Activated CD8-positive, alpha-beta memory T cell treated with anti-CD3 and anti-CD28 coated beads for 24 hours (primary cell): Measurements from ENCODE around the gene POT1.
"Not testable (repeated sequence)": the region's sequence is repeated elsewhere in the genome, so short reads cannot be mapped to it uniquely, and the experiment has no call there.

Experiments used
- DNase-seq: peaks from one replicate; pipeline ENCODE4 v3.0.0-alpha.2; 2020

POT1 gene

GRCh38 chr7:124929467-124930172 is at the start of gene POT1:
TSS of gene POT1 (minus strand) at chr7:124929825. CDS start at chr7:124897173, 32,652 bp downstream.
- peak; percentile 98 for DNase-seq

- DNase-seq: not testable (repeated sequence)
These were observed 45.5 kb upstream of the POT1 start for GRCh38 chr7:124975131-124975530.

- no peak for DNase-seq
These were observed 35.9 kb upstream of the POT1 start for GRCh38 chr7:124965553-124965952.

- no peak for DNase-seq
These were observed 30.1 kb upstream of the POT1 start for GRCh38 chr7:124959676-124960075.

- not testable (repeated sequence) for DNase-seq
These were observed 28.3 kb upstream of the POT1 start for GRCh38 chr7:124957952-124958351.

- no peak for DNase-seq
These were observed 26.5 kb upstream of the POT1 start for GRCh38 chr7:124956160-124956559.

GRCh38 chr7:124954790-124955189 is 25.2 kb upstream of the POT1 start:
- no peak for DNase-seq

- DNase-seq: no peak
These were observed 16.1 kb upstream of the POT1 start for GRCh38 chr7:124945680-124946079.

GRCh38 chr7:124943472-124943871 is 13.8 kb upstream of the POT1 start:
- no peak for DNase-seq

- DNase-seq: no peak
These were observed 12.8 kb upstream of the POT1 start for GRCh38 chr7:124942399-124942798.

GRCh38 chr7:124940306-124940705 is 10.7 kb upstream of the POT1 start:
- DNase-seq: no peak

- no peak for DNase-seq
These were observed 8.5 kb upstream of the POT1 start for GRCh38 chr7:124938128-124938527.

- no peak for DNase-seq
These were observed 7.5 kb upstream of the POT1 start for GRCh38 chr7:124937076-124937475.

- no peak for DNase-seq
These were observed 5.2 kb upstream of the POT1 start for GRCh38 chr7:124934841-124935240.

- DNase-seq: no peak
These were observed 1.3 kb upstream of the POT1 start for GRCh38 chr7:124930655-124931597.

- no peak for DNase-seq
These were observed 573 bp upstream of the POT1 start for GRCh38 chr7:124930173-124930623.

GRCh38 chr7:124924906-124925305 is 4.7 kb downstream of the POT1 start:
- no peak for DNase-seq

- no peak for DNase-seq
These were observed 7.4 kb downstream of the POT1 start for GRCh38 chr7:124922200-124922599.

- DNase-seq: no peak
These were observed 9.8 kb downstream of the POT1 start for GRCh38 chr7:124919841-124920240.

- DNase-seq: no peak
These were observed 11.0 kb downstream of the POT1 start for GRCh38 chr7:124918662-124919061.

- DNase-seq: no peak
These were observed 14.4 kb downstream of the POT1 start for GRCh38 chr7:124915242-124915641.

- no peak for DNase-seq
These were observed 15.3 kb downstream of the POT1 start for GRCh38 chr7:124914298-124914697.

GRCh38 chr7:124912972-124913371 is 16.7 kb downstream of the POT1 start:
- no peak for DNase-seq

GRCh38 chr7:124909808-124910207 is 19.8 kb downstream of the POT1 start:
- no peak for DNase-seq
